ENCODE measurements around the gene PCDHGB5. TPM values are rescaled to one million over a fixed set of nuclear protein-coding genes. Genes with fewer than 3 reads are reported as not detected.

Gene PCDHGB5
- 23.4 TPM for total RNA-seq

DNA sequence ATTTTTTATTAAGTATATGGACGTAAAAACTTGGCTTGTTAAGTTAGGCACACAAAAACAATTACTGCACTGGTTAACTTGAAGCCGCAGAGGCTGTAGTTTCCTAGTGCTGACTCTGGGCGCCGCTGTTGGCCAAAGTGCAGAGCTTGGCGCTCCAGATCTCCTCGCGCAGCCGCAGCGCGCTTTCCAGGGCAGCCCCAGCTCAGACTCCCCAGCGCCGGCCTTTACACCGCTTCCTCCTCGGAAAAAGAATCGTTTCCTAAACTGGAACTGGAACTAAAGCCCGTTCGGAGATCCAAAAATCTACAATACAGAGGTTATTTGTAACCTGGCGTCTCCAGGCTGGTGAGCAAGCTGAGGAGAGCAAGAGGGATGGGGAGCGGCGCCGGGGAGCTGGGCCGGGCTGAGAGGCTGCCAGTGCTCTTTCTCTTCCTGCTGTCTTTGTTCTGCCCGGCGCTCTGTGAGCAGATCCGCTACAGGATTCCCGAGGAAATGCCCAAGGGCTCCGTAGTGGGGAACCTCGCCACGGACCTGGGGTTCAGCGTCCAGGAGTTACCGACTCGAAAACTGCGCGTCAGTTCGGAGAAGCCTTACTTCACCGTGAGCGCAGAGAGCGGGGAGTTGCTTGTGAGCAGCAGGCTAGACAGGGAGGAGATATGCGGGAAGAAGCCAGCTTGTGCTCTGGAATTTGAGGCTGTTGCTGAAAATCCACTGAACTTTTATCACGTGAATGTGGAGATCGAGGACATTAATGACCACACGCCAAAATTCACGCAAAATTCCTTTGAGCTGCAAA lies at the start of gene PCDHGB5:
PCDHGB5 (plus strand) TSS at position 192 of the 796 bp plus-strand sequence; CDS start at position 373, 181 bp downstream.

DNA sequence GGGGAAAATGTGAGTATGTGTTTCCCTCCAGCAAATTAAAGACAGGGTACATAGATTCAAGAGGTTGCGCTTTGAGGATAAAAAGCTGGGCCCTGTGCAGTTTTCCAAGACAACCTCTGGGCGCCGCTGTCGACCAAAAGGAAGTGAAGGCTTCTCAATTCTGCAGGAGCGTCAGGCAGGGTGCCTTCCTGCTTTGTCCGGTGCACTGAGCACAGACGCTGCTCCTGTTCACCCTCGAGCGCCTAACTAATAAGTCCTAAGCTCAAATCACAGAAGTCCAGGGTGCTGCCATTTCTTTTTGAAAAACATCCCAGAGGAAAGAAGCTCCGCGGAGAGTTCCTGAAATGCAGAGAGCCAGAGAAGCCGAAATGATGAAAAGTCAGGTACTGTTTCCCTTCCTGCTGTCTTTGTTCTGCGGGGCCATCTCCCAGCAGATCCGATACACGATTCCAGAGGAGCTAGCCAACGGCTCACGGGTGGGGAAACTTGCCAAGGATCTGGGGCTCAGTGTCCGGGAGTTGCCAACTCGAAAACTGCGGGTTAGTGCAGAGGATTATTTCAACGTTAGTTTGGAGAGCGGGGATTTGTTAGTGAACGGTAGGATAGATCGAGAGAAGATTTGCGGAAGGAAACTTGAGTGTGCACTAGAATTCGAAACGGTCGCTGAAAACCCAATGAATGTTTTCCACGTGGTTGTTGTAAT lies 47.7 kb upstream of the PCDHGB5 start, which contains the start of gene PCDHGB1:
PCDHGB1 (plus strand) TSS at position 183 of the 703 bp plus-strand sequence; CDS start at position 345, 162 bp downstream.

DNA sequence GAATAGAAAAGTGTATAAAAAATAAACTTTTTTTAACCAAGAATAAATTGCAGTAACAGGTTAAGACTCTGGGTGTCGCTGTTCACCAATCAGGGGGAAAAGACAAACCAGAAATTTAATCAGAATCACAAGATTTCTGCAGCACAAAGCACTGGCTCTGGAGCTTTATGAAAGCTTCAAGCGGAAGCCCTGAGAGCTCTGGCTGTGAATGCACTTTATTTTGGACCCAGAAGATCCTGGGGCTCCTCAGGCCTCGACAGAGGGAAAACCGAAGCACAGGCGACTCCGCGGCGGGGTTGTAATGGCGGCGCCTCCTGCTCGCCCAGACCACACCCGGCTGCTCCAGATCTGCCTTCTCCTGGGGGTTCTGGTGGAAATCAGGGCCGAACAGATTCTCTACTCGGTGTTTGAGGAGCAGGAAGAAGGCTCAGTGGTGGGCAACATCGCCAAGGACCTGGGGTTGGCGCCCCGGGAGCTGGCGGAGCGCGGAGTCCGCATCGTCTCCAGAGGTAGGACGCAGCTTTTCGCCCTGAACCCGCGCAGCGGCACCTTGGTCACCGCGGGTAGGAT lies 42.8 kb upstream of the PCDHGB5 start, which contains the start of gene PCDHGA4:
PCDHGA4 (plus strand) TSS at position 122 of the 570 bp plus-strand sequence; CDS start at position 209, 87 bp downstream.

DNA sequence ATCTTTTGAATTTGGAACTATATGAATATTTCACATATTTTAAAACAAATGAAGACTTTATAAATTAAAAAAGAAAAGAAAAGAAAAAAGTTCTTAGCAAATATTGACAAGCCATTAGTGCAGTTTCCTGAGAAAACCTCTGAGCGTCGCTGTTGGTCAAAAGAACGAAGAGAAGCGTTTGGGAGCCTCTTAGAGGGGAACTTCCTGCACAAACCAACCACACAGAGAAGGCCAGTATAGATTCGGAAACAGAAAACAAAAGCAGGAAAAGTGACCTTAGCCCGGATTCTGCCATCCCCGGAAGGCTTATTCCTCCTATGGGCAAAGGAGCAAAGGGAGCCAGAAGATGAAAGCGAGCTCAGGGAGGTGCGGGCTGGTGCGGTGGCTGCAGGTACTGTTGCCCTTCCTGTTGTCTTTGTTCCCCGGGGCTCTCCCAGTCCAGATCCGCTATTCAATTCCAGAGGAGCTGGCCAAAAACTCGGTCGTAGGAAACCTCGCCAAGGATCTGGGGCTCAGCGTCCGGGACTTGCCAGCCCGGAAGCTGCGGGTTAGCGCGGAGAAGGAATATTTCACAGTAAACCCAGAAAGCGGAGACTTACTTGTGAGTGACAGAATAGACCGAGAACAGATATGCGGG lies 37.8 kb upstream of the PCDHGB5 start, which contains the start of gene PCDHGB2:
PCDHGB2 (plus strand) TSS at position 205 of the 637 bp plus-strand sequence; CDS start at position 347, 142 bp downstream.

DNA sequence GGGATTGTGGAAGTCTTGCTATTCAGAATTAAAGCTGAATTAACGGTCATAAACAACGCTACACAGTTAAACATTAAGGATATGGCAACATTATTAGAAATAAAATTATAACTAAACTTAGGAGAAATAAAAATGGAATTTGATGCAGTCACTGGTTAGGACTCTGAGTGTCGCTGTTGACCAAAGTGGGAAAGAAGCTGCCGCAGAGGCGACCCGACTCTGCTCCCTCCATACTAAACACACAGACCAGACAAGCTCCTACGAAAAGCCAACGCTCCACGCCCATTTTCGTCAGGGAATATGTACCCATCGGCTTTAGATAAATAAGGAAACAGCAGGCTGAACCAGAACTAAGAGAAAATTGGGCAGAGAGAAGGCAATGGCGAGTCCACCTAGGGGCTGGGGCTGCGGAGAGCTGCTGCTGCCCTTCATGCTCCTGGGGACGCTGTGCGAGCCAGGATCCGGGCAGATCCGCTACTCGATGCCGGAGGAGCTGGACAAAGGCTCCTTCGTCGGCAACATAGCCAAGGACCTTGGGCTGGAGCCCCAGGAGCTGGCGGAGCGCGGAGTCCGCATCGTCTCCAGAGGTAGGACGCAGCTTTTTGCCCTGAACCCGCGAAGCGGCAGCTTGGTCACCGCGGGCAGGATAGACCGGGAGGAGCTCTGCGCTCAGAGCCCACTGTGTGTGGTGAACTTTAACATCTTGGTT lies 33.6 kb upstream of the PCDHGB5 start, which contains the start of gene PCDHGA5:
PCDHGA5 (plus strand) TSS at position 211 of the 709 bp plus-strand sequence; CDS start at position 380, 169 bp downstream.

DNA sequence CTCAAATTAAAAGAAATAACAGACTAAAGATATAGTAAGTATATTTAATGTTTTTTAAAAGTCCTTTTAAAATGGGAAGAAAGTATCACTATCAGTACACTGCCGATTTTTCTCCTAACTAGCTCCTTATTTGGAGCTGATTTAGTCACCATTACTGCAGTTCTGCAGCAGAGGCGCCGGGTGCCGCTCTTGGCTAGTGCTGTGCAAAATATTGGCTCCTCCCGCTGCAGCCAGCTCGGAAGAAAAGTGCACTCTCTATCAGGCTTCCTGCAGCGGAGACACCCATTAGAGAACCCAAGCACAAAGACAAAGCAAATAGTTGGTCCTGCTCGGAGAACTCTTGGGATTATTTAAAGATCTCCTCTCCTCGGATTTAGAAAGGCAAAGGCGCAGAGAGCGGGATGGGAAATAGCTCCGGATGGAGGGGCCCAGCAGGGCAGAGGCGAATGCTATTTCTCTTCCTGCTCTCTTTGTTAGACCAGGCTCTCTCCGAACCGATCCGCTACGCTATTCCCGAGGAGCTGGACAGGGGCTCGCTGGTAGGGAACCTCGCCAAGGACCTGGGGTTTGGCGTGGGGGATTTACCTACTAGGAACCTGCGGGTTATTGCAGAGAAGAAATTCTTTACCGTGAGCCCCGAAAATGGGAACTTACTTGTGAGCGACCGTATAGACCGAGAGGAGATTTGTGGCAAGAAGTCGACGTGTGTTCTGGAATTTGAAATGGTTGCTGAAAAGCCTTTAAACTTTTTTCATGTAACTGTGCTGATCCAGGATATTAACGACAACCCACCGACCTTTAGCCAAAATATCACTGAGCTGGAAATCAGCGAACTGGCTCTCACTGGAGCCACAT lies 27.5 kb upstream of the PCDHGB5 start, which contains the start of gene PCDHGB3:
PCDHGB3 (plus strand) TSS at position 249 of the 855 bp plus-strand sequence; CDS start at position 402, 153 bp downstream.

DNA sequence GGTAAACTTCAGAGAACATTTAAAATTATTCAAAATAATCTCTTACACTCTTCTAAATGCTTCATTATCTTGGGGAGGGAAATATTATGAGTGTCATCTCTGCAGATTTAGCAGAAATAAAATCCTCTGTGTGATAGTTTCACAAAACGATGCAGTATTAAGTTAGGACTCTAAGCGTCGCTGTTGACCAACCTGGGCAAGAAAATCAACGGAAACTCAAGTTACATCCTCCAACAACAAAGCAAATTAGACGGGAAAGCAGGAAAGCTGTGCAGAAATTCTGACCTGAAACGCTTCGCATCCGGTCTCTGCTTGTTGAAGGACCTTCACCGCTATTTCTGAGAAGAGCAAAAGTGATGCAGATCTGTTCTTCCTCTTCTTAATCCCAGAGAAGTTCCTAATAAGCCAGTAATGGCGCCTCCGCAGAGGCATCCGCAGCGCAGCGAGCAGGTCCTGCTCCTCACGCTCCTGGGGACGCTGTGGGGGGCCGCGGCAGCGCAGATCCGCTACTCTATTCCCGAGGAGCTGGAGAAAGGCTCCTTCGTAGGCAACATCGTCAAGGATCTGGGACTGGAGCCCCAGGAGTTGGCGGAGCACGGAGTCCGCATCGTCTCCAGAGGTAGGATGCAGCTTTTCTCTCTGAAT lies 24.0 kb upstream of the PCDHGB5 start, which contains the start of gene PCDHGA6:
PCDHGA6 (plus strand) TSS at position 219 of the 645 bp plus-strand sequence; CDS start at position 412, 193 bp downstream.

DNA sequence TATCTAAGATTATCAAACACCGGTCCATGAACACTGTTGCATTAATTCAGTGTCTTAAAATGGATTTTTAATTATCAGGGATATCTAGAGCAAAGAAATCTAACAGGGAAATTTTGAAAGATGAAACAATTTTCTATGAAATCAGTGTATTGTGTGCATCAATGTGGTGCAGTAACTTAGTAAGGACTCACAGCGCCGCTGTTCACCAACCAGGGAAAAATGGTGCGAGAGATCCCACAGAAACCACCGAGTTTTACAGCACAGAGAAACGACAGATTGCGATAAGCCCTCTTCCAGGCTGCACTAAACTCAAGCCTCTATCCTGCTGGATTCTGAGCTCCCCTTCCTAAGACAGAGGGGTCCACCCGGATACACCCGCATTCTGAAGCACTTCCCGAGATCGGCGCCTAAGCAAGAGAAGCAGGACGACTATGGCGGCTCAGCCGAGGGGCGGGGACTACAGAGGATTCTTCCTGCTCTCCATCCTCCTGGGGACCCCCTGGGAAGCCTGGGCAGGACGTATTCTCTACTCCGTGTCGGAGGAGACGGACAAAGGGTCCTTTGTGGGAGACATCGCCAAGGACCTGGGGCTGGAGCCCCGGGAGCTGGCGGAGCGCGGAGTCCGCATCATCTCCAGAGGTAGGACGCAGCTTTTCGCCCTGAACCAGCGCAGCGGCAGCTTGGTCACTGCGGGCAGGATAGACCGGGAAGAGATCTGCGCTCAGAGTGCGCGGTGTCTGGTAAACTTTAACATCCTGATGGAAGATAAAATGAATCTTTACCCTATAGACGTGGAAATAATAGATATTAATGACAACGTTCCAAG lies 15.1 kb upstream of the PCDHGB5 start, which contains the start of gene PCDHGA7:
PCDHGA7 (plus strand) TSS at position 274 of the 826 bp plus-strand sequence; CDS start at position 432, 158 bp downstream.

DNA sequence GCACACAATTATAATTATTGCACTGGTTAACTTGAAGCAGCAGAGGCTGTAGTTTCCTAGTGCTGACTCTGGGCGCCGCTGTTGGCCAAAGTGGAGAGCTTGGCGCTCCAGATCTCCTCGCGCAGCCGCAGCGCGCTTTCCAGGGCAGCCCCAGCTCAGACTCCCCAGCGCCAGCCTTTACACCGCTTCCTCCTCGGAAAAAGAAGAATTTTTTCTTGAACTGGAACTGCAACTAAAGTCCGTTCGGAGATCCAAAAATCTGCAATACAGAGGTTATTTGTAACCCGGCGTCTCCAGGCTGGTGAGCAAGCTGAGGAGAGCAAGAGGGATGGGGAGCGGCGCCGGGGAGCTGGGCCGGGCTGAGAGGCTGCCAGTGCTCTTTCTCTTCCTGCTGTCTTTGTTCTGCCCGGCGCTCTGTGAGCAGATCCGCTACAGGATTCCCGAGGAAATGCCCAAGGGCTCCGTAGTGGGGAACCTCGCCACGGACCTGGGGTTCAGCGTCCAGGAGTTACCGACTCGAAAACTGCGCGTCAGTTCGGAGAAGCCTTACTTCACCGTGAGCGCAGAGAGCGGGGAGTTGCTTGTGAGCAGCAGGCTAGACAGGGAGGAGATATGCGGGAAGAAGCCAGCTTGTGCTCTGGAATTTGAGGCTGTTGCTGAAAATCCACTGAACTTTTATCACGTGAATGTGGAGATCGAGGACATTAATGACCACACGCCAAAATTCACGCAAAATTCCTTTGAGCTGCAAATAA lies 10.0 kb upstream of the PCDHGB5 start, which contains the start of gene PCDHGB4:
PCDHGB4 (plus strand) TSS at position 142 of the 755 bp plus-strand sequence; CDS start at position 329, 187 bp downstream.

DNA sequence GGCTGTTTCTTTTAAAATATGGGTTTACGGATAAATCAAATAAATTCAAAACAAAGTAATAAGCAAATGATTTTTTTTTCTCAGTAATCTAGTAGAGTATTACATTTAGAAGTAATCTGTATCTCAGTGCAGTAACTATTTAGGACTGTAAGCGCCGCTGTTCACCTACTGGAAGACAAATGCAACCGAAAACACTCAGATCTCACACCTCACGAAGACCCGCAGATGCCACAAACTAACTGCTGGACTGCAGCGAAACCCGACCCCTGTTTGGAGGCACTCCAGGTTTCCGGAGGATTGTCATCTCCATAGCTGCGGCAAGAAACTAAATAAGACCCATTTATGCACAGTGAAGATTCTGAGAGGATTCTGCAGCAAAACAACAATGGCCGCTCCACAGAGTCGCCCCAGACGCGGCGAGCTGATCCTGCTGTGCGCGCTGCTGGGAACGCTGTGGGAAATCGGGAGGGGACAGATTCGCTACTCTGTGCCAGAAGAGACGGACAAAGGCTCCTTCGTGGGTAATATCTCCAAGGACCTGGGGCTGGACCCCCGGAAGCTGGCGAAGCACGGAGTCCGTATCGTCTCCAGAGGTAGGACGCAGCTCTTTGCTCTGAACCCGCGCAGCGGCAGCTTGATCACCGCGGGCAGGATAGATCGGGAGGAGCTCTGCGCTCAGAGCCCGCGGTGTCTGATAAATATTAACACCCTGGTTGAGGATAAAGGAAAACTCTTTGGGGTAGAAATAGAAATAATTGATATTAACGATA lies 5.1 kb upstream of the PCDHGB5 start, which contains the start of gene PCDHGA8:
PCDHGA8 (plus strand) TSS at position 205 of the 770 bp plus-strand sequence; CDS start at position 386, 181 bp downstream.

DNA sequence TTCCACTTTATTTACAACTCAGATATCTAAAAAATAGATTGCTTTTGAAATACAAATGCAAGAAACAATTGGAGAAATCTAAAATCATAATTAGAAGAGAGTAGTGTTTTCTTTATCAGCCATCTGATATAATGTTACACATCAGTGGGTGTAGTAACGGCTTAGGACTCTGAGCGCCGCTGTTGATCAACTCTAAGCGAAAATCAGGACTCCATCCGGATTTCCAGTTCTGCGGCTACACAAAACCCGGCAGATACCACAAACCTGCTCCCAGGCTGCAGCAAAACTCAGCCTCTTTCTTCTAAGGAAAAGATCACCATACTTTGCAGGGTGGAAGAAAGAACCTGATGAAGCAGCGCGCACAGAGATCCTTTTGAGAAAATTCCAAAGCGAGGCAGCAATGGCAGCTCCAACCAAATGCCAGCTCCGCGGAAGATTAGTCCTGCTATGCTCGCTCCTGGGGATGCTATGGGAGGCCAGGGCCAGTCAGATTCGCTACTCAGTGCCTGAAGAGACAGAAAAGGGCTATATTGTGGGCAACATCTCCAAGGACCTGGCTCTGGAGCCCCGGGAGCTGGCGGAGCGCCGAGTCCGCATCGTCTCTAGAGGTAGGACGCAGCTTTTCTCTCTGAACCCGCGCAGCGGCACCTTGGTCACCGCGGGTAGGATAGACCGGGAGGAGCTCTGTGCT lies 5.0 kb downstream of the PCDHGB5 start, which contains the start of gene PCDHGA9:
PCDHGA9 (plus strand) TSS at position 226 of the 691 bp plus-strand sequence; CDS start at position 401, 175 bp downstream.

DNA sequence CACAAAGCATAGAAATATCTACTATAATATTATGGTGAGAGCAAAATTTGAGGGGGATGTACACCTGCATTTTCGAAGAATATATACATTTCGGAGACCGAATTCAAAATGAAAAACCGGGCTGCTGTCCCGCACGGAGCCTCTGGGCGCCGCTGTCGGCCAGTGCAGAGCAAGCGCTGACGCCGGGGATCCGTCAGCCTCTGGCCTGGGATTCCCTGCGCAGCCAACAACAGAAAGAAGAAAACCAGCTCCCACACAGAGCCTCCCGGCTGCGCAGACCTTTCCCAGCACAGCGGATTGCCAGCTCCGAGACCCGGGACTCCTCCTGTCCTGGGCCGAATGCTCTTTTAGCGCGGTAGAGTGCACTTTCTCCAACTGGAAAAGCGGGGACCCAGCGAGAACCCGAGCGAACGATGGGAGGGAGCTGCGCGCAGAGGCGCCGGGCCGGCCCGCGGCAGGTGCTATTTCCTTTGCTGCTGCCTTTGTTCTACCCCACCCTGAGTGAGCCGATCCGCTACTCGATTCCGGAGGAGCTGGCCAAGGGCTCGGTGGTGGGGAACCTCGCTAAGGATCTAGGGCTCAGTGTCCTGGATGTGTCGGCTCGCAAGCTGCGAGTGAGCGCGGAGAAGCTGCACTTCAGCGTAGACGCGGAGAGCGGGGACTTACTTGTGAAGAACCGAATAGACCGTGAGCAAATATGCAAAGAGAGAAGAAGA lies 10.2 kb downstream of the PCDHGB5 start, which contains the start of gene PCDHGB6:
PCDHGB6 (plus strand) TSS at position 232 of the 716 bp plus-strand sequence; CDS start at position 414, 182 bp downstream.

DNA sequence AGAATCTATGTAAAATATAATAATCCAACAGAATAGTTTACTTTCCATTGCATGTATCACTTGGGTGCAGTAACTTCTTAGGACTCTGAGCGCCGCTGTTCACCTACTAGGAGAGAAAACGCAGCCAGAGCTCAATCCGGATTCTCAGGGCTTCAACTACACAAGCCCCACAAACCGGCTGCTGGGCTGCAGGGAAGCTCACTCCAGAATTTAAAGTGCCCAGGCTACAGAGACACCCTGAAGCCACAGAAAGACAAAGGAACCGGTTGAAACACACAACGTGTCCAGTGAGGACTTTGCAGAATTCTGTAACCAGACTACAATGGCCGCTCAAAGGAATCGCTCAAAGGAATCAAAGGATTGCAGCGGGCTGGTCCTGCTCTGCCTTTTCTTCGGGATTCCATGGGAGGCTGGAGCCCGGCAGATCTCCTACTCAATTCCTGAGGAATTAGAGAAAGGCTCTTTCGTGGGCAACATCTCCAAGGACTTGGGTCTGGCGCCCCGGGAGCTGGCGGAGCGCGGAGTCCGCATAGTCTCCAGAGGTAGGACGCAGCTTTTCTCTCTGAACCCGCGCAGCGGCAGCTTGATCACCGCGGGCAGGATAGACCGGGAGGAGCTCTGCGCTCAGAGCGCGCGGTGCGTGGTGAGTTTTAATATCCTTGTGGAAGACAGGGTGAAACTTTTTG lies 15.2 kb downstream of the PCDHGB5 start, which contains the start of gene PCDHGA10:
PCDHGA10 (plus strand) TSS at position 134 of the 686 bp plus-strand sequence; CDS start at position 323, 189 bp downstream.

DNA sequence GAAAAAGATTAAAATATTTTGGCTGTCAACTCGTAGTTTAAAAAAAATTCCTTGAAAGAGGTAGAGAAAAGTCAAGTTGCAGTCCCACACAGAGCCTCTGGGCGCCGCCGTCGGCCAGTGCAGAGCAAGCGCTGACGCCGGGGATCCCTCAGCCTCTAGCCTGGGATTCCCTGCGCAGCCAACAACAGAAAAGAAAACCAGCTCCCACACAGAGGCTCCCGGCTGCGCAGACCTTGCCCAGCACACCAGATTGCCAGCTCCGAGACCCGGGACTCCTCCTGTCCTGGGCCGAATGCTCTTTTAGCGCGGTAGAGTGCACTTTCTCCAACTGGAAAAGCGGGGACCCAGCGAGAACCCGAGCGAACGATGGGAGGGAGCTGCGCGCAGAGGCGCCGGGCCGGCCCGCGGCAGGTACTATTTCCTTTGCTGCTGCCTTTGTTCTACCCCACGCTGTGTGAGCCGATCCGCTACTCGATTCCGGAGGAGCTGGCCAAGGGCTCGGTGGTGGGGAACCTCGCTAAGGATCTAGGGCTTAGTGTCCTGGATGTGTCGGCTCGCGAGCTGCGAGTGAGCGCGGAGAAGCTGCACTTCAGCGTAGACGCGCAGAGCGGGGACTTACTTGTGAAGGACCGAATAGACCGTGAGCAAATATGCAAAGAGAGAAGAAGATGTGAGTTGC lies 19.9 kb downstream of the PCDHGB5 start, which contains the start of gene PCDHGB7:
PCDHGB7 (plus strand) TSS at position 184 of the 679 bp plus-strand sequence; CDS start at position 367, 183 bp downstream.

